ENCODE data around the gene FGF12.
"Not testable (repeated sequence)": the region's sequence is repeated elsewhere in the genome, so short reads cannot be mapped to it uniquely, and the experiment has no call there.

The FGF12 gene

GRCh38 chr3:192577811-192578210, 149.5 kb downstream of the FGF12 start:
- Mint-ChIP-seq H3K36me3 (ENCODE audit: low read depth) (no peaks in the 10 kb centered on the region), H3K4me1 (ENCODE audit: low read depth) (no peaks in the 10 kb centered on the region), H3K27me3 (peaks cover 2% of the 10 kb centered on the region), H3K27ac (no peak overlapping the region), H3K9me3 (peaks cover 2% of the 10 kb centered on the region), H3K4me3 (no peak overlapping the region)
- no peak for DNase-seq

DNA sequence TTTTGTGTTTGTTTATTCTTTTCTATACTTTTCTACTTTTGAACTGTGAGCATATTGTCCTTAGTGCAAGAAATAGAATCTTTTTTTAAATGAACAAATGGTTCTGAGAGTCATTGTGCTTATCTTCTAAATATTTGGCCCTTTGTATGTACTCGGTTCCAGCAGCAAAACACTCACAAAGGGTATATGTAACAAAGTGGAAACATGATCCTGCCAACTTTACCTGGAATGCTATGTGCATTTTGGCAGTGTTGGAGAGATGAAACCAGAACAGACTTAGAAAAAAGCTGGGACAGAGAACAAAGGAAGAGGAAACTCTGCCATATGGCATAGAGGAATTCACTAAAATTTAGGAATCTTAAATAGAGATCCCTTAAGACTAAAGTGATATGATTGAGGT, 150.1 kb downstream of the FGF12 start:
- Mint-ChIP-seq H3K27me3 (peaks cover 3% of the 10 kb centered on the region), H3K4me1 (ENCODE audit: low read depth) (no peaks in the 10 kb centered on the region), H3K27ac (no peak overlapping the region), H3K9me3 (peaks cover 2% of the 10 kb centered on the region), H3K4me3 (no peak overlapping the region), H3K36me3 (ENCODE audit: low read depth) (no peaks in the 10 kb centered on the region)
- DNase-seq = no peak

DNA sequence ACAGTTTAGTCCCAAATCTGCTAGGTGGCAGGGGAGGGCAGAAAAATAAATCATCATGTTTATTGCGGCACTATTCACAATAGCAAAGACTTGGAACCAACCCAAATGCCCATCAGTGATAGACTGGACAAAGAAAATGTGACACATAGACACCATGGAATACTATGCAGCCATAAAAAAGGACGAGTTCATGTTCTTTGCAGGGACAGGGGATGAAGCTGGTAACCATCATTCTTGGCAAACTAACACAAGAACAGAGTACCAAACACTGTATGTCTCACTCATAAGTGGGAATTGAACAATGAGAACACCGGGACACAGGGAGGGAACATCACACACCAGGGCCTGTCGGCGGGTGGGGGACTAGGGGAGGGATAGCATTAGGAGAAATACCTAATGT, 150.6 kb downstream of the FGF12 start:
- H3K27me3 Mint-ChIP-seq; H3K36me3 Mint-ChIP-seq (ENCODE audit: low read depth); H3K4me3 Mint-ChIP-seq; H3K9me3 Mint-ChIP-seq; H3K27ac Mint-ChIP-seq; H3K4me1 Mint-ChIP-seq (ENCODE audit: low read depth); DNase-seq: not testable (repeated sequence)

GRCh38 chr3:192575879-192576506, 151.3 kb downstream of the FGF12 start:
- Mint-ChIP-seq H3K4me3 (no peak overlapping the region), H3K4me1 (ENCODE audit: low read depth) (peaks cover 6% of the 10 kb centered on the region)
- no peak for DNase-seq

GRCh38 chr3:192573240-192573639, 154.1 kb downstream of the FGF12 start:
- Mint-ChIP-seq H3K4me3 (no peak overlapping the region), H3K36me3 (ENCODE audit: low read depth) (no peaks in the 10 kb centered on the region), H3K27me3 (peaks cover 38% of the 10 kb centered on the region), H3K4me1 (ENCODE audit: low read depth) (peaks cover 8% of the 10 kb centered on the region), H3K27ac (no peak overlapping the region), H3K9me3 (peaks cover 2% of the 10 kb centered on the region)
- no peak for DNase-seq

More at GRCh38 chr3:192575879-192576506, 151.3 kb downstream of the FGF12 start:
- peaks cover 2% of the 10 kb centered on the region for H3K9me3 Mint-ChIP-seq
- no peaks in the 10 kb centered on the region for H3K36me3 Mint-ChIP-seq (ENCODE audit: low read depth)
- peaks cover 14% of the 10 kb centered on the region for H3K27me3 Mint-ChIP-seq
- H3K27ac Mint-ChIP-seq = no peak overlapping the region

DNA sequence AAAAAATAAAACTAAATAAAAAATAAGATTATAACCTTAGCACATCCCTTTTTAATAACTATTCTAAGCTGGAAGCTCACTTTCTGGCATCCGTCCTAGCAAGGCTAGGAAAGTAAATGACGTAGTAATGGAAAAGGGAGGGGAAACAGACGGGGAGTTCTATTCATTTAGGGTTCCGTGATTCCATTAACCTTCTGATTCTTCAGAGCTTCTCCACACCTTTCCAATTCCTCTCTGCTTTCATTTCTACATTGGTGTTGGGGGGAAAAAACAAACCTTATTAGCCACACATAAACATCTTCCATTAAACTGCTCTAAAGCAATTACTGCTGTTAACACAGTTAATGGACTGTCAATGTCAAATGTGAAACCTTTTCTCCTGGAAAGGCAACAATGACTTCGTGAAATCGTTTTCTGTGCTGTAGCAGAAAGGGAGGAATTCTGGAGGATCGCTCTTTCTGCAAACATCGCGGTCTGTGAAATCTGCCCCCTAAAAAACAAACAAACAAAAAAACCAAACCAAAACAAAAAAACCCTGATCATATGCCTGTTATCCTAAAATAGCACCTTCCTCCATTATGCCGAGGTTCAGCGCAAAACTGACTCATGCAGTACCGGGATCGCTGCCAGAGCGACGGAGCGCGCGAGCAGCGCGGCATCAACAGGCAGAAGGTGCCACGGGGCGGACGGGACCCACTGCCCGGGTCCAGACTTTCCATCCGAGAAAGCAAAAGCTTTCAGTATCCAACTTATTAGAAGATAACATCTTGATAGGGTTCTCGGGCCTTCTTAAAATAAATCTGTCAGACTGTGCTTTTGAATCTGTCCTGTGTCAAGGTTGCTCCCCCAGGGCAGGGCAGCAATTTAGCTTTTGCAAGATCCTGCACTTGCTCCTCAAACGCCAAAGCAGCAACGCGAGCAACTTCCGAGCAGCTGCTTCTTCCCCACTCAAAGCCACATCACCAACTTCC, 156.2 kb downstream of the FGF12 start:
- Mint-ChIP-seq H3K9me3 (no peaks in the 10 kb centered on the region), H3K27ac (no peak overlapping the region), H3K4me3 (peak overlapping the region; percentile 31), H3K36me3 (ENCODE audit: low read depth) (no peaks in the 10 kb centered on the region), H3K27me3 (peaks cover 39% of the 10 kb centered on the region), H3K4me1 (ENCODE audit: low read depth) (peaks cover 8% of the 10 kb centered on the region)
- DNase-seq = no peak

DNA sequence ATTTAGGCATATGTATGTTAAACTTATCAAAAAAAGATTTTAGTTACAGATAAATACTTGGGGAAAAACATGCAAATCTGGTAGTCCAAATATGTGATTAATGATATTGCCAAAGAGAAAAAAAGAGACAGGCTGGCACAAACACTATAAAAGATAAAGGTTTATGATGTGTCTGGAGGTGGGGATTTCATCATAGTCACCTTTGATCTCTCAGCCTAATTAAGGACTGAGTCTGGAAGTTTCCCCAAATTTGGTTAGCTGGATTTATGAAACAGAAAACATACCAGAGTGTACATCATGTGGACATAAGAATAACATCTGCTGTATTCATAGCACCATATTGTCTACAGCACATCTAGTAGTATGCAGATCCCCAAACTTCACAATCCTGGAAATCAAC, 157.0 kb downstream of the FGF12 start:
- Mint-ChIP-seq H3K9me3 (no peaks in the 10 kb centered on the region), H3K4me3 (no peak overlapping the region), H3K36me3 (ENCODE audit: low read depth) (no peaks in the 10 kb centered on the region), H3K27me3 (peaks cover 39% of the 10 kb centered on the region), H3K4me1 (ENCODE audit: low read depth) (peaks cover 8% of the 10 kb centered on the region), H3K27ac (no peak overlapping the region)
- DNase-seq = no peak

GRCh38 chr3:192566706-192567290, 160.5 kb downstream of the FGF12 start:
- H3K4me1 Mint-ChIP-seq (ENCODE audit: low read depth) = peaks cover 8% of the 10 kb centered on the region
- no peaks in the 10 kb centered on the region for H3K36me3 Mint-ChIP-seq (ENCODE audit: low read depth)
- peak; percentile 49 for DNase-seq
- no peak overlapping the region for H3K27ac Mint-ChIP-seq
- peaks cover 32% of the 10 kb centered on the region for H3K27me3 Mint-ChIP-seq
- H3K9me3 Mint-ChIP-seq = no peaks in the 10 kb centered on the region
- H3K4me3 Mint-ChIP-seq = no peak overlapping the region

- Mint-ChIP-seq H3K36me3 (ENCODE audit: low read depth) (no peaks in the 10 kb centered on the region), H3K27me3 (peaks cover 13% of the 10 kb centered on the region), H3K4me3 (no peak overlapping the region), H3K27ac (no peak overlapping the region), H3K4me1 (ENCODE audit: low read depth) (no peaks in the 10 kb centered on the region), H3K9me3 (no peaks in the 10 kb centered on the region)
- no peak for DNase-seq
Measured at GRCh38 chr3:192564611-192565010, 162.7 kb downstream of the FGF12 start.

- Mint-ChIP-seq H3K4me3 (no peak overlapping the region), H3K9me3 (no peaks in the 10 kb centered on the region), H3K27ac (no peak overlapping the region), H3K4me1 (ENCODE audit: low read depth) (no peaks in the 10 kb centered on the region), H3K27me3 (peaks cover 7% of the 10 kb centered on the region), H3K36me3 (ENCODE audit: low read depth) (no peaks in the 10 kb centered on the region)
- DNase-seq = no peak
Measured at GRCh38 chr3:192563417-192563816, 163.9 kb downstream of the FGF12 start.

DNA sequence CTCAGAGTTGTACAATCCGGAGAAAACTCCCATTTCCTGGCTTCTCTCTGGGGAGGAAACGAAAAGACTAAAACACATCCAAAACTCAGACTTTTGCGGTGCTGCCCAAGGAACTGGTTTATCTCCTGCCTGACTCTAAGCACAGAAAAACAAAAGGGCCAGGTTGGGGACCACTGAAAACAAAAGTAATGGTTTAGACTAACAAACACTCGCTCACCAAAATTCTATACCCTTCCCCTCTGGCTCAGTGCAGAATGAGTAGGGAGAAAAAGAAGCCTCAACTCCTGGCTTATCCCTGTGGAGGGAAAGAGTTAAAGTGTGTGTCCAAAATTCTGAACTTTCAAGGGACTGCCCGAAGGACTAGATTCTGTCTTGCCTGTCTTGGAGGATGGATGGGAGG, 173.6 kb downstream of the FGF12 start:
- Mint-ChIP-seq H3K27ac (no peak overlapping the region), H3K4me1 (ENCODE audit: low read depth) (no peaks in the 10 kb centered on the region), H3K4me3 (no peak overlapping the region), H3K27me3 (peaks cover 12% of the 10 kb centered on the region), H3K9me3 (peaks cover 37% of the 10 kb centered on the region), H3K36me3 (ENCODE audit: low read depth) (no peaks in the 10 kb centered on the region)
- no peak for DNase-seq

DNA sequence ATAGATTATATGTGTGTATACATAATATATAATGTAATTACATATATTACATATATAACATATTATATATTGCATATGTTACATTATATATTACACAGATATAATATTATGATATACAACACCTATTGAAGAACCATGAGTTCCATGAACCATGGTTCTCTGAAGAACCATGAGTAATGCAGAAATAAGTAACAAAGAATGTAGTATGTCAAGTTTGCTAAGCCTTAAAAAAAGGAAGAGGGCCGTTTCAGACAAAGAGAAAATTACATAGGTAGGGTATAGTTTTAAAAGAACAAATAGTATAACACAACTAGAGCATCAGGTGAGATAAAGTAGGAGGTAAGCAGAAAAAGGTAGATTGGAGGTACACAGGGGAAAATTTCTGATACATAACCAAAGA, 177.0 kb downstream of the FGF12 start:
- no peak overlapping the region for H3K4me3 Mint-ChIP-seq
- no peaks in the 10 kb centered on the region for H3K36me3 Mint-ChIP-seq (ENCODE audit: low read depth)
- no peaks in the 10 kb centered on the region for H3K4me1 Mint-ChIP-seq (ENCODE audit: low read depth)
- peaks cover 16% of the 10 kb centered on the region for H3K27me3 Mint-ChIP-seq
- no peak overlapping the region for H3K27ac Mint-ChIP-seq
- no peak for DNase-seq
- peaks cover 25% of the 10 kb centered on the region for H3K9me3 Mint-ChIP-seq

DNA sequence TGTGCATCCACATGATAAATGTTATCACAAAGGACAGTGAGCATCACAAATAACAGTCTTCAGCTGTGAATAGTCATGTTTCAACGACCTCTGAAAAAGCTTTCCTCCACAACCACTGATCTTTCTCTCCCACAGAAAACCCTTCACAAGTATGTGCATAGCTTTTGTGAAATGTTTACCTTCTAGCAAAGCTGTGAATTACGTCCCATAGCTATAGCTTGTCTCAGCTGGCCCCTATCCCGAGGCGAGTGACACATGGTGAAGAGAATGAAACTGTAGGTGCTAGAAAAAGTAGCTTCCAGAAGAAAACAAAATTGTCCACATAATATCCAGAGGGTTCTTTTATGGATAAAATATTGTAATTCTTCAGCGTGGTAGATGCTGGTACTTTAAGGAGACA, 182.0 kb downstream of the FGF12 start:
- DNase-seq = no peak
- H3K4me3 Mint-ChIP-seq = no peak overlapping the region
- H3K27ac Mint-ChIP-seq = no peak overlapping the region
- H3K36me3 Mint-ChIP-seq (ENCODE audit: low read depth) = no peaks in the 10 kb centered on the region
- peaks cover 9% of the 10 kb centered on the region for H3K9me3 Mint-ChIP-seq
- H3K4me1 Mint-ChIP-seq (ENCODE audit: low read depth) = no peaks in the 10 kb centered on the region
- H3K27me3 Mint-ChIP-seq = peaks cover 31% of the 10 kb centered on the region

GRCh38 chr3:192543163-192543562, 184.2 kb downstream of the FGF12 start:
- Mint-ChIP-seq H3K36me3 (ENCODE audit: low read depth) (no peaks in the 10 kb centered on the region), H3K27ac (no peak overlapping the region), H3K9me3 (peaks cover 12% of the 10 kb centered on the region), H3K27me3 (peaks cover 21% of the 10 kb centered on the region), H3K4me1 (ENCODE audit: low read depth) (no peaks in the 10 kb centered on the region), H3K4me3 (no peak overlapping the region)
- DNase-seq = no peak

- Mint-ChIP-seq H3K27me3 (peaks cover 49% of the 10 kb centered on the region), H3K4me3 (no peak overlapping the region), H3K9me3 (peaks cover 2% of the 10 kb centered on the region), H3K36me3 (ENCODE audit: low read depth) (no peaks in the 10 kb centered on the region), H3K27ac (no peak overlapping the region), H3K4me1 (ENCODE audit: low read depth) (peaks cover 10% of the 10 kb centered on the region)
- DNase-seq = no peak
Measured at GRCh38 chr3:192516820-192517219, 210.5 kb downstream of the FGF12 start.
